Stomach (tissue), 4 donors: ENCODE results near the gene ZNF737.
"Not testable (repeated sequence)": the region's sequence is repeated elsewhere in the genome, so short reads cannot be mapped to it uniquely, and the experiment has no call there.

ENCODE experiments used
- POLR2A ChIP-seq, 4 donors: fragments of 450-650 bp; IDR thresholded peaks; one replicate each; pipeline ENCODE4 v1.6.1; 2016; ENCODE audit warnings: antibody characterized with exemption in 4 of 4, control low read depth in 2 of 4, mild to moderate bottlenecking in 1 of 4, moderate library complexity in 1 of 4
- TF ChIP-seq, protein P1 (sequence below), 7 experiments: fragments of 450-650 bp in 4 of 7; fragments of 200-600 bp in 3 of 7; sonication (generic) in 3 of 7; IDR thresholded peaks; one replicate each; pipeline ENCODE4 v1.5.1; 2016 to 2019; ENCODE audit warnings: antibody characterized with exemption in 7 of 7, control low read depth in 2 of 7, mild to moderate bottlenecking in 1 of 7

DNA sequence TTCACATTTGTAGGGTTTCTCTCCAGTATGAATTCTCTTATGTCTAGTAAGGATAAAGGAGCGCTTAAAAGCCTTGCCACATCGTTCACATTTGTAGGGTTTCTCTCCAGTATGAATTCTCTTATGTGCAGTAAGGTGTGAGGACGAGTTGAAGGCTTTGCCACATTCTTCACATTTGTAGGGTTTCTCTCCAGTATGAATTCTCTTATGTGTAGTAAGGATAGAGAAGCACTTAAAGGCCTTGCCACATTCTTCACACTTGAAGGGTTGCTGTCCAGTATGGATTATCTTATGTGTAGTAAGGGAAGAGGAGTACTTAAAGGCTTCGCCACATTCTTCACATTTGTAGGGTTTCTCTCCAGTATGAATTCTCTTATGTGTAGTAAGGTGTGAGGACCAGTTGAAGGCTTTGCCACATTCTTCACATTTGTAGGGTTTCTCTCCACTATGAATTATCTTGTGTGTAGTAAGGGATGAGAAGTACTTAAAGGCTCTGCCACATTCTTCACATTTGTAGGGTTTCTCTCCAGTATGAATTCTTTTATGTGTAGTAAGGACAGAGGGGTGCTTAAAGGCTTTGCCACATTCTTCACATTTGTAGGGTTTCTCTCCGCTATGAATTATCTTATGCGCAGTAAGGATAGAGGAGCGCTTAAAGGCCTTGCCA is 20.8 kb downstream of the ZNF737 start:
- TF ChIP-seq, protein P1, sequence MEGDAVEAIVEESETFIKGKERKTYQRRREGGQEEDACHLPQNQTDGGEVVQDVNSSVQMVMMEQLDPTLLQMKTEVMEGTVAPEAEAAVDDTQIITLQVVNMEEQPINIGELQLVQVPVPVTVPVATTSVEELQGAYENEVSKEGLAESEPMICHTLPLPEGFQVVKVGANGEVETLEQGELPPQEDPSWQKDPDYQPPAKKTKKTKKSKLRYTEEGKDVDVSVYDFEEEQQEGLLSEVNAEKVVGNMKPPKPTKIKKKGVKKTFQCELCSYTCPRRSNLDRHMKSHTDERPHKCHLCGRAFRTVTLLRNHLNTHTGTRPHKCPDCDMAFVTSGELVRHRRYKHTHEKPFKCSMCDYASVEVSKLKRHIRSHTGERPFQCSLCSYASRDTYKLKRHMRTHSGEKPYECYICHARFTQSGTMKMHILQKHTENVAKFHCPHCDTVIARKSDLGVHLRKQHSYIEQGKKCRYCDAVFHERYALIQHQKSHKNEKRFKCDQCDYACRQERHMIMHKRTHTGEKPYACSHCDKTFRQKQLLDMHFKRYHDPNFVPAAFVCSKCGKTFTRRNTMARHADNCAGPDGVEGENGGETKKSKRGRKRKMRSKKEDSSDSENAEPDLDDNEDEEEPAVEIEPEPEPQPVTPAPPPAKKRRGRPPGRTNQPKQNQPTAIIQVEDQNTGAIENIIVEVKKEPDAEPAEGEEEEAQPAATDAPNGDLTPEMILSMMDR (IDR thresholded peaks at IDR 0.05), result not testable (repeated sequence)
- TF ChIP-seq POLR2A (IDR thresholded peaks at IDR 0.05), result not testable (repeated sequence)
